ENCODE data around the gene CADPS2. TPM values are rescaled to one million over a fixed set of nuclear protein-coding genes. Genes with fewer than 3 reads are reported as not detected.

CADPS2 gene
- polyA plus RNA-seq, 1 donor (not counting 4 experiments of a cell fraction or from before 2014, with no cell fraction given): 0.35 TPM

GRCh38 chr7:122813845-122814244 is 72.4 kb downstream of the CADPS2 start:
- no peak overlapping the region for H3K4me2 ChIP-seq (ENCODE audit: control insufficient read depth, extremely low read depth, insufficient read depth, low read depth, low read length)
- no peaks in the 10 kb centered on the region for H3K27me3 ChIP-seq (ENCODE audit: control insufficient read depth, extremely low read depth, insufficient read depth, low read length)
- H3K9me3 ChIP-seq (ENCODE audit: control insufficient read depth, low read depth, low read length): no peaks in the 10 kb centered on the region
- H3K4me1 ChIP-seq (ENCODE audit: control insufficient read depth, extremely low read depth, insufficient read depth, low read length): no peaks in the 10 kb centered on the region
- no peak for DNase-seq (ENCODE audit: low read depth, low spot score)
- no peak overlapping the region for H2AFZ ChIP-seq (ENCODE audit: control insufficient read depth, low read length)
- no peaks in the 10 kb centered on the region for H4K20me1 ChIP-seq (ENCODE audit: control insufficient read depth, extremely low read depth, insufficient read depth, low read length)
- no peaks in the 10 kb centered on the region for H3K79me2 ChIP-seq (ENCODE audit: control insufficient read depth, insufficient read depth, low read length)
- H3K9me1 ChIP-seq (ENCODE audit: control insufficient read depth, extremely low read depth, insufficient read depth, low read length): no peaks in the 10 kb centered on the region
- no peak overlapping the region for H3K4me3 ChIP-seq (ENCODE audit: control insufficient read depth in 2 of 3, extremely low read depth in 1 of 3, insufficient read depth in 2 of 3, low read depth in 1 of 3, low read length in 3 of 3)
- H3K9ac ChIP-seq (ENCODE audit: control insufficient read depth, extremely low read depth, insufficient read depth, low read length): no peak overlapping the region
- TF ChIP-seq CTCF (optimal IDR thresholded peaks at IDR 0.05 in 1 of 3, IDR thresholded peaks at IDR 0.05 in 1 of 3, conservative IDR thresholded peaks at IDR 0.05 in 1 of 3; ENCODE audit: extremely low read depth in 1 of 3, insufficient read depth in 2 of 3, low read length in 3 of 3) (no peak), EZH2 (IDR thresholded peaks at IDR 0.05; ENCODE audit: low read length) (no peak)
- no peaks in the 10 kb centered on the region for H3K36me3 ChIP-seq (ENCODE audit: control insufficient read depth in 2 of 2, extremely low read depth in 1 of 2, insufficient read depth in 2 of 2, low read length in 2 of 2)
- H3K27ac ChIP-seq (ENCODE audit: control insufficient read depth, insufficient read depth, low read length): no peak overlapping the region
- no peak for FAIRE-seq
- dilution Hi-C loops (cut with MboI; ENCODE audit: extremely low pct_ligation_motif_present, low sequenced_read_pairs): no loop called here

GRCh38 chr7:122803851-122804250 is 82.4 kb downstream of the CADPS2 start:
- H3K9ac ChIP-seq (ENCODE audit: control insufficient read depth, extremely low read depth, insufficient read depth, low read length): no peak overlapping the region
- H3K79me2 ChIP-seq (ENCODE audit: control insufficient read depth, insufficient read depth, low read length): no peaks in the 10 kb centered on the region
- H3K4me2 ChIP-seq (ENCODE audit: control insufficient read depth, extremely low read depth, insufficient read depth, low read depth, low read length): no peak overlapping the region
- H4K20me1 ChIP-seq (ENCODE audit: control insufficient read depth, extremely low read depth, insufficient read depth, low read length): no peaks in the 10 kb centered on the region
- FAIRE-seq (no peak), DNase-seq (ENCODE audit: low read depth, low spot score) (no peak)
- no peaks in the 10 kb centered on the region for H3K36me3 ChIP-seq (ENCODE audit: control insufficient read depth in 2 of 2, extremely low read depth in 1 of 2, insufficient read depth in 2 of 2, low read length in 2 of 2)
- no peaks in the 10 kb centered on the region for H3K9me3 ChIP-seq (ENCODE audit: control insufficient read depth, low read depth, low read length)
- H2AFZ ChIP-seq (ENCODE audit: control insufficient read depth, low read length): no peak overlapping the region
- no peaks in the 10 kb centered on the region for H3K27me3 ChIP-seq (ENCODE audit: control insufficient read depth, extremely low read depth, insufficient read depth, low read length)
- no peaks in the 10 kb centered on the region for H3K9me1 ChIP-seq (ENCODE audit: control insufficient read depth, extremely low read depth, insufficient read depth, low read length)
- no peaks in the 10 kb centered on the region for H3K4me1 ChIP-seq (ENCODE audit: control insufficient read depth, extremely low read depth, insufficient read depth, low read length)
- no peak for TF ChIP-seq CTCF (optimal IDR thresholded peaks at IDR 0.05 in 1 of 3, IDR thresholded peaks at IDR 0.05 in 1 of 3, conservative IDR thresholded peaks at IDR 0.05 in 1 of 3; ENCODE audit: extremely low read depth in 1 of 3, insufficient read depth in 2 of 3, low read length in 3 of 3)
- TF ChIP-seq EZH2 (IDR thresholded peaks at IDR 0.05; ENCODE audit: low read length): no peak
- no peak overlapping the region for H3K27ac ChIP-seq (ENCODE audit: control insufficient read depth, insufficient read depth, low read length)
- H3K4me3 ChIP-seq (ENCODE audit: control insufficient read depth in 2 of 3, extremely low read depth in 1 of 3, insufficient read depth in 2 of 3, low read depth in 1 of 3, low read length in 3 of 3): no peak overlapping the region
- dilution Hi-C loops (cut with MboI; ENCODE audit: extremely low pct_ligation_motif_present, low sequenced_read_pairs): no loop called here

Data from keratinocyte (primary cell).